Kidney (tissue), 14 donors: ENCODE data around the gene IL17B. TPM values are rescaled to one million over a fixed set of nuclear protein-coding genes. Genes with fewer than 3 reads are reported as not detected.
A peak's percentile ranks its signal among the peaks of the same experiment; 100 is the strongest.

Experiments
- DNase-seq, 5 donors: peaks; one replicate each; pipeline ENCODE4 v3.0.0-alpha.2; 2013 to 2020
- FAIRE-seq: peaks from 2 replicates; lab custom pipeline; 2012; peaks lifted over from hg19 to GRCh38; lab: Jason Lieb, UNC
- H3K27ac ChIP-seq, 2 donors: one replicate each; pipeline ENCODE4 v1.7.0; 2013; ENCODE audit warnings: low read depth in 2 of 2, low read length in 2 of 2, inconsistent platforms in 1 of 2
- H3K27me3 ChIP-seq: one replicate; pipeline ENCODE4 v1.7.1; 2013; ENCODE audit warnings: low read length, inconsistent platforms; ENCODE audit not compliant: control insufficient read depth, insufficient read depth
- H3K36me3 ChIP-seq, 3 donors: one replicate each; pipeline versions ENCODE4 v1.7.0 to v1.7.1; 2013; ENCODE audit warnings: low read length in 3 of 3, control low read depth in 1 of 3, inconsistent platforms in 1 of 3; ENCODE audit not compliant: insufficient read depth in 3 of 3, control insufficient read depth in 2 of 3
- H3K4me1 ChIP-seq, 3 donors: one replicate each; pipeline versions ENCODE4 v1.7.0 to v1.7.1; 2013; ENCODE audit warnings: low read length in 3 of 3, inconsistent platforms in 1 of 3, low read depth in 1 of 3; ENCODE audit not compliant: control insufficient read depth in 2 of 3, insufficient read depth in 2 of 3
- H3K4me3 ChIP-seq, 3 donors: one replicate each; pipeline versions ENCODE4 v1.7.0 to v1.8.1; 2013; ENCODE audit warnings: low read length in 3 of 3, control low read depth in 1 of 3, inconsistent platforms in 1 of 3
- H3K9ac ChIP-seq, 3 donors: one replicate each; pipeline versions ENCODE4 v1.7.0 to v1.7.1; 2013; ENCODE audit warnings: low read length in 3 of 3, control low read depth in 1 of 3, inconsistent platforms in 1 of 3
- H3K9me3 ChIP-seq, 3 donors: one replicate each; pipeline versions ENCODE4 v1.7.0 to v1.7.1; 2013; ENCODE audit warnings: low read length in 3 of 3, control low read depth in 1 of 3, inconsistent platforms in 1 of 3; ENCODE audit not compliant: control insufficient read depth in 2 of 3, insufficient read depth in 1 of 3
- CTCF ChIP-seq: IDR thresholded peaks from 3 replicates; pipeline ENCODE4 v1.5.1; 2012; ENCODE audit warnings: mild to moderate bottlenecking, moderate library complexity, borderline replicate concordance; ENCODE audit not compliant: insufficient read depth; ENCODE audit errors: extremely low read depth
- intact Hi-C: fragments of 100-400 bp; cut with DNase I; formaldehyde crosslinking; loops from one replicate; pipeline ENCODE4 v1.11.1; 2022
- polyA plus RNA-seq: library from polyadenylated mRNA; stranded (reverse); fragments of 350-450 nt; fragmentation: Illumina TruSeq; extraction: RNeasy Lipid Tissue Mini Kit (QIAGEN cat#74804); gene quantifications from one replicate; pipeline ENCODE4 v1.2.3, GENCODE V29; 2014; ENCODE audit warnings: low read depth, low replicate concordance; ENCODE audit not compliant: insufficient read depth
- total RNA-seq: library from RNA; stranded (reverse); fragmentation: NEBNext Ultra II Directional; extraction: Animal tissue kit (Norgen Biotek cat#: 25700); gene quantifications from one replicate; pipeline ENCODE4 v1.2.1, GENCODE V29; 2021
- donor health status: control.
- donor health status: control.
- donor health status: control.
- donor health status: control.
- donor health status: control.
- donor health status: DM: yes; HTN: yes; CAD: no.
- donor health status: Normal renal cell carcinoma (clear cell type).

IL17B gene
- total and polyA plus RNA-seq, 2 donors from 2014 or later: 1.4 to 4.7 TPM

GRCh38 chr5:149419859-149420544 lies 40.9 kb upstream of the IL17B start:
- no peak overlapping the region for H3K4me3 ChIP-seq
- FAIRE-seq: no peak
- H3K4me1 ChIP-seq: peaks cover 4 to 23% (median 10%) of the 10 kb centered on the region in 3 donors

GRCh38 chr5:149419532-149419858 lies 40.4 kb upstream of the IL17B start:
- Histone ChIP-seq H3K27ac (no peak overlapping the region), H3K9ac (no peak overlapping the region), H3K36me3 (peaks cover 0 to under 1% (median 0%) of the 10 kb centered on the region in 3 donors), H3K9me3 (no peaks in the 10 kb centered on the region), H3K4me3 (no peak overlapping the region), H3K27me3 (no peaks in the 10 kb centered on the region), H3K4me1 (peaks cover 4 to 23% (median 10%) of the 10 kb centered on the region in 3 donors)
- intact Hi-C loops: no loop called here
- DNase-seq (no peak), FAIRE-seq (no peak)
- no peak for TF ChIP-seq CTCF

More at GRCh38 chr5:149419859-149420544, 40.9 kb upstream of the IL17B start:
- intact Hi-C loops: no loop called here
- no peaks in the 10 kb centered on the region for H3K27me3 ChIP-seq
- H3K9ac ChIP-seq: no peak overlapping the region
- no peak for TF ChIP-seq CTCF
- peak in 4 of 5 donors; percentile 48 to 90 (median 70) for DNase-seq
- no peaks in the 10 kb centered on the region for H3K36me3 ChIP-seq
- no peaks in the 10 kb centered on the region for H3K9me3 ChIP-seq
- H3K27ac ChIP-seq: peak overlapping the region; percentile 67 to 71

- DNase-seq (no peak), FAIRE-seq (no peak)
- H3K4me3 ChIP-seq: no peak overlapping the region
- H3K27me3 ChIP-seq: no peaks in the 10 kb centered on the region
- intact Hi-C loops: no loop called here
- H3K36me3 ChIP-seq: peaks cover 0 to 4% (median 0%) of the 10 kb centered on the region in 3 donors
- peaks cover 4 to 23% (median 10%) of the 10 kb centered on the region in 3 donors for H3K4me1 ChIP-seq
- H3K9ac ChIP-seq: no peak overlapping the region
- peak overlapping the region; percentile 16 to 32 for H3K27ac ChIP-seq
- H3K9me3 ChIP-seq: no peaks in the 10 kb centered on the region
- TF ChIP-seq CTCF: no peak
Measured at GRCh38 chr5:149418910-149419531, 39.9 kb upstream of the IL17B start.
